GM18499 (cell line): ENCODE data around the gene C4orf50.
"Not testable (repeated sequence)": the region's sequence is repeated elsewhere in the genome, so short reads cannot be mapped to it uniquely, and the experiment has no call there.

Source experiments
- ATAC-seq: cut with Tn5 transposase; IDR thresholded peaks from one replicate; pipeline ENCODE4 v1.9.1; 2021; ENCODE audit warnings: moderate number of reproducible peaks; ENCODE audit not compliant: insufficient read depth, unreplicated experiment

The C4orf50 gene

GRCh38 chr4:6019316-6020263, 1.4 kb upstream of the C4orf50 start:
- ATAC-seq = no peak

DNA sequence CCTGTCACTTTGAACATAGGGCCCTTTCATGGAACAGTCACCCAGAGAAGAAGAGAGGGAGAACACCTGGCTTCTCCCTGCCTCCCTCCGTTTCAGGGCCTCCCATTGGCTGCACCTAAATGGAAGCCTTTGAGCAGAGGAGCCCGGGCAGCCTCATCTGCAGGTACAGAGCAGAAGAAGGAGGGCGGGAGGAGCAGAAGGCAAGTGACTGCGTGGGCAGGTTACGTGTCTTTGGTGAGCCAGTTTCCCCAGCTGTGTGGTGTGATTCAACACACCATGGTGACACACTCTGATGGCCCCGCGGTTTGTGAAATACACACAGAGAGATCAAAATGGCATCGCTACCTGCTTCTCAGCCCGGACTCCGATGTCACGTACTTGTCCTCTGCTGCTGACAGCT, 431 bp downstream of the C4orf50 start:
- ATAC-seq = no peak

DNA sequence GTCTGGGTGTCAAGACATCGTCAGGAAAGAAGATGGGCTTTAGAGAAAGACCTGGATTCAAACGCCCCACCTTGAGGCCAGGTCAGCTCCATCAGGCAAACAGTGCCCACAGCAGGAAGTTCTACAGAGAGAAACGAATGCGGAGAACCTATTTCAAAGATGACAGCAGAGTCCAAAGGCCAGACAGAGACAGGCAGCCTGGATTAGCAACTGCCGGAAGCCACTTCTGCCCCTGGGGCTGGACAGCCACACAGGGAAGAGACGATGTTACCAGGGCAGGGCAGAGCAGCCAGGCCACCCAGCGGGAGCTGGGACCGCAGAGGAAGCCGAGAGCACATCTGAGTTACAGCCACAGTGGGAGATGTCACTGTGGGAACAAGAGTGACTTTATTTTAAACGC, 1.2 kb downstream of the C4orf50 start:
- ATAC-seq = no peak

- no peak for ATAC-seq
Measured at GRCh38 chr4:6013564-6013963, 4.7 kb downstream of the C4orf50 start.

GRCh38 chr4:6012200-6012599, 6.0 kb downstream of the C4orf50 start:
- no peak for ATAC-seq

- ATAC-seq = no peak
Measured at GRCh38 chr4:6011686-6012085, 6.5 kb downstream of the C4orf50 start.

GRCh38 chr4:6011271-6011671, 7.0 kb downstream of the C4orf50 start:
- no peak for ATAC-seq

- ATAC-seq = no peak
Measured at GRCh38 chr4:6010789-6011188, 7.4 kb downstream of the C4orf50 start.

DNA sequence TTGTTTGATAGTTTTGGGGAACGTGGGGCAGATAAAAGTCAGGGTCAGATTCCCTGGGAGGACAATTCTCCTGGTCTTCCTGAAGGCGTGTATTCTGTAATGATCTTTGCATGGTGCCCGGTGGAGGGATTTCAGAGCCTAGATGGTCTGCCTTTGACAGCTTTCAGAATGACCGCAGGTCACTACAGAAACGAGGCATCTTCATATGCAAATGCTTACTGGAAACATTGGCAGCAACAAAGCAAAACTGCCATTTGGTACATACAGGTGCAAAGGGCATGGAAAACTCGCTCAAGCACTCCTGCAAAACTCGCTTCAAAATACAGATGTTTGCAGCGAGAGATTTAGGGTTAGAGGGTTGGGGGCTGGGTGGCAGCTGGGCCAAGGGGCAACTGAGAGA, 8.8 kb downstream of the C4orf50 start:
- no peak for ATAC-seq

GRCh38 chr4:6008766-6009385, 9.4 kb downstream of the C4orf50 start:
- ATAC-seq = no peak

GRCh38 chr4:6008092-6008551, 10.1 kb downstream of the C4orf50 start:
- ATAC-seq = no peak

DNA sequence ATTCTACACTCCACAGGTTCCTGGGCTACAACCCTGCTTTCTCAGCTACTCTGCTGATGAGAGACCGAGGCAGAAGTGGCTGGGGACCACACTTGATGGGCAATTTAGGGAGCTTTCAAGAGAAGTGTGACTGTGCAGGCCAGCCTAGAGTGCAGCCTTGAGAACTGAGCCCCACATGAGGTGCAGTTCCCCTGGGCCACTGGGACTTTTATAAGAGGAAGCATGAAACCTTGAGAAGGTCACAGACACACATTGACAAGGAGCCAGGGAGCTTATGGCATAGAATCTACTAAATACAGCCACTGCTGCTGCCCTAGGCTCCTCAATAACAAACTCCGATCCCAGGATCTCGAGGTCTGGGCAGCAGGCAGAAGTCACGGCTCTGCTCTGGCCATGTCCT, 13.1 kb downstream of the C4orf50 start:
- ATAC-seq = no peak

GRCh38 chr4:6003485-6003884, 14.7 kb downstream of the C4orf50 start:
- ATAC-seq = not testable (repeated sequence)

- no peak for ATAC-seq
Measured at GRCh38 chr4:6002926-6003325, 15.3 kb downstream of the C4orf50 start.

- ATAC-seq = no peak
Measured at GRCh38 chr4:6002492-6002833, 15.8 kb downstream of the C4orf50 start.

DNA sequence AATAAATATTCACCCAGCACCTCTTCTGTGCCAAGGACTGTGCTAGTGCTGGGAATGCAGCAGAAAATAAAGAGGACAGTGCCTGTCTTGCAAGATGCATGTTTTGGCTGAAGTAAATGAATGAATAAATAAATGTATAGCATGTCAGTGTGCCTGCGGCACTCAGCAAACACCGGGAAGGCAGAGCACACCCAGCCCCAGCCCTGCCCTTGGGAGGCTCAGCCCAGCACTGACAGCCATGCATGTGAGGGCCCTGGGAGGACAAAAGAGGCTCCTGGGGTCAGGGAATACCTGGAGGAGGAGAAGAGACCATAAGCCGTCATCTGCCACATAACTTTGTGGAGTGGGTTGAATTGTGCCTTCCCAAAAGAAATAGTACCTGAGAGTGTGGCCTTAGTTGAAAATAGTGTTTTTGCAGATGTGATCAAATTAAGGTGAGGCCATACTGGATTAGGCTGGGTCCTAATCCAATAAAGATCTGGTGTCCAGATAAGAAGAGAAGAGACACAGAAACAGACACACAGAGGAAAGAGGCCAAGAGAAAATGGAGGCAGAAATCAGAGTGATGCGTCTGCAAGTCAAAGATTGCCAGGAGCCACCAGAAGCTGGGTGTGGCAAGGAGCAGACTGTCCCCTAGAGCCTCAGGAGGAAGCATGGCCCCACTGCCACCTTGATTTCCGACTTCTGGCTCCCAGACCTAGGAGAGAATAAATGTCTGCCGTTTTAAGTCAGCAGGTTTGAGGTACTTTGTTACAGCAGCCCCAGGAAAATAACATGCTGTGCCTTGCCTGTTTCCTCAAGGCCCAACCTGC, 16.3 kb downstream of the C4orf50 start:
- no peak for ATAC-seq

DNA sequence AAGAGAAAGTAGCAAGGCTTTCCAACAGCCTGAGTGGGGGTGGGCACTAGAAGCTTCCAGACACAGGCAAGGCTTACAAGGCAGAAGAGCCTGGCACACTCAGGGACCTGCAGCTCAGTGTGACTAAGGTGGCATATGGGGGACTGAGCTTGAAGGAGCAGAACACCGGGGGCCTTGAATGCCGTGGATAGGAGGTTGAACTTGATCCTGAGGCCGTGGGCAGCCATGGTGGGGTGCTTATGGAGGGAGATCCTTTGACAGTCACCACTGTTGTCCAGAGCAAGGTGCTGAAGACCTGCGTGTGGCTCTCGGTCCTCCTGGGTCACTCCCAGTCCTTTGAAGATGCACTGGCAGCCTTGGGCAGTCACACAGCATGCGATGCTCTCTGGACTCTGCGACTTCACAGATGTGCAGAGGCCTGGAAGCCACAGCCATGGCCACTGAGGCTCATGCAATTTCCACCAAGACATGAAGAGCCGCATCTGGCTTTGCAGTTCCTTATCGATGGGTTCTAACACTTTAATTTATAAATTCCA, 18.3 kb downstream of the C4orf50 start:
- ATAC-seq = no peak

DNA sequence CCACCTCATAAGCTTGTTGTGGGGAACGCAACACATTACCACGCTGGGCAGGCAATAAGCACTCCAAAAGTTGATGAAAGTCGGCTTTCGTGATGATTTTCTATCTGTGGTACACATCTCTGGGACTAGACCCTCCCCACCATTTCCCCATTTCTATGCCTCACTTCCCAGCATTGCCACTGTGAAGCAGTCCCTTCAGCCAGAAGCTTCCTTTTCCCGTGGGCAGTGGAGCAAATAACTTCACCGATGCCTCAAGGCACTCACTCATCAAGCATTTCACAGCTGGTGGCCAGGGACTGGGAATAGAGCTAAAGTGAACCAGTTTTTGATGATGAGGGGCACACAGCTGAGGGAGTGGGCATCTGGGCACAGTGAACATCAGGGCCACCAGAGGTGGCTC, 18.9 kb downstream of the C4orf50 start:
- no peak for ATAC-seq

DNA sequence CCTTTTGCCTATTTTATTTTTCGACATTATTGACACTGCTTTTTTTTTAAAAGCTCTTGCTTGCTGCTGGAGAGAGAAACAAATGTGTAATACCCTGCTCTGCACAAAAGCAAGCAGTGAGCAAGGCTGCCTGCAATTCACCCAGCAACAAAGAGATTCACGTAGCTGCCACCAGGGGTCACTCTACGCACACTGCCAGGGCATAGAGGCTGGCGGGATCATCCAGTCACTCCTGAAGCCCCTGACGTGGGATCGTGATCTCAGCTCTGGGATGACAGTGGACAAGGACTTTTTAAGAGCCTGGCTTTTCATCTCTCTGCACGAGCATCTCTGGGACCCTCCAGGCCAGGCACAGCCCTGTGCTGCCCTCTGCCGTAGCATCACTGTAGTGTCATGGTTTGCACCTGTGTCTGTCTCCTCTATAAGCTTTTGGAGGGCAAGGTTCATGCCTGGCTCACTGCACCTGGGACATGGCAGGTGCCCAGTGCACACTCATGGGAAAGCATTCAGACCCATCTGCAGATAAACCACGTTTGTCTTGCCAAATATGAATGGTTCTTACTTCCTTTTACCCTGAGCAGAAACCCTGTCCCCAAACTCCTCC, 19.8 kb downstream of the C4orf50 start:
- ATAC-seq = no peak

- ATAC-seq = no peak
Measured at GRCh38 chr4:5996641-5997040, 21.6 kb downstream of the C4orf50 start.
